Measurements from ENCODE around the gene PPIG.
"Not testable (repeated sequence)": the region's sequence is repeated elsewhere in the genome, so short reads cannot be mapped to it uniquely, and the experiment has no call there.

Gene PPIG

GRCh38 chr2:169664978-169665930 lies 81.1 kb downstream of the PPIG start:
- no peak for DNase-seq

GRCh38 chr2:169667583-169667982 lies 83.4 kb downstream of the PPIG start:
- DNase-seq: no peak

GRCh38 chr2:169670215-169670651 lies 86.1 kb downstream of the PPIG start:
- DNase-seq: no peak

GRCh38 chr2:169670937-169671336 lies 86.8 kb downstream of the PPIG start:
- DNase-seq: no peak

- DNase-seq: no peak
Observed at GRCh38 chr2:169672406-169672805, 88.3 kb downstream of the PPIG start.

GRCh38 chr2:169673106-169673505 lies 89.0 kb downstream of the PPIG start:
- no peak for DNase-seq

GRCh38 chr2:169673921-169674320 lies 89.8 kb downstream of the PPIG start:
- DNase-seq: no peak

- no peak for DNase-seq
Observed at GRCh38 chr2:169676357-169676756, 92.2 kb downstream of the PPIG start.

GRCh38 chr2:169676850-169677249 lies 92.7 kb downstream of the PPIG start:
- no peak for DNase-seq

- no peak for DNase-seq
Observed at GRCh38 chr2:169683054-169683424, 98.9 kb downstream of the PPIG start.

GRCh38 chr2:169683425-169684134 lies 99.4 kb downstream of the PPIG start:
- DNase-seq: no peak

GRCh38 chr2:169684135-169684565 lies 100.0 kb downstream of the PPIG start:
- no peak for DNase-seq

GRCh38 chr2:169684712-169685111 lies 100.6 kb downstream of the PPIG start:
- DNase-seq: not testable (repeated sequence)

- not testable (repeated sequence) for DNase-seq
Observed at GRCh38 chr2:169686825-169687224, 102.7 kb downstream of the PPIG start.

- not testable (repeated sequence) for DNase-seq
Observed at GRCh38 chr2:169687943-169688342, 103.8 kb downstream of the PPIG start.

- DNase-seq: no peak
Observed at GRCh38 chr2:169690958-169691357, 106.8 kb downstream of the PPIG start.
